ENCODE results near the gene GRAMD1A.

The GRAMD1A gene

GRCh38 chr19:35055715-35056179 is 55.6 kb downstream of the GRAMD1A start:
- no peak for DNase-seq (ENCODE audit: low read depth)

- no peak for DNase-seq (ENCODE audit: low read depth)
Observed at GRCh38 chr19:35056513-35057063, 56.5 kb downstream of the GRAMD1A start.

GRCh38 chr19:35058370-35058769 is 58.2 kb downstream of the GRAMD1A start:
- DNase-seq (ENCODE audit: low read depth): no peak

- no peak for DNase-seq (ENCODE audit: low read depth)
Observed at GRCh38 chr19:35059006-35059798, 59.1 kb downstream of the GRAMD1A start.

- no peak for DNase-seq (ENCODE audit: low read depth)
Observed at GRCh38 chr19:35059799-35060091, 59.6 kb downstream of the GRAMD1A start.

- DNase-seq (ENCODE audit: low read depth): no peak
Observed at GRCh38 chr19:35060160-35060855, 60.2 kb downstream of the GRAMD1A start.

GRCh38 chr19:35061583-35062373 is 61.7 kb downstream of the GRAMD1A start:
- DNase-seq (ENCODE audit: low read depth): no peak

- DNase-seq (ENCODE audit: low read depth): no peak
Observed at GRCh38 chr19:35062942-35063341, 62.8 kb downstream of the GRAMD1A start.

GRCh38 chr19:35063940-35064818 is 64.1 kb downstream of the GRAMD1A start:
- no peak for DNase-seq (ENCODE audit: low read depth)

GRCh38 chr19:35065574-35065973 is 65.5 kb downstream of the GRAMD1A start:
- no peak for DNase-seq (ENCODE audit: low read depth)

GRCh38 chr19:35066121-35066520 is 66.0 kb downstream of the GRAMD1A start:
- no peak for DNase-seq (ENCODE audit: low read depth)

- peak; percentile 82 for DNase-seq (ENCODE audit: low read depth)
Observed at GRCh38 chr19:35066691-35067563, 66.8 kb downstream of the GRAMD1A start.

GRCh38 chr19:35068941-35069634 is 69.0 kb downstream of the GRAMD1A start:
- no peak for DNase-seq (ENCODE audit: low read depth)

- DNase-seq (ENCODE audit: low read depth): no peak
Observed at GRCh38 chr19:35069696-35070095, 69.6 kb downstream of the GRAMD1A start.

GRCh38 chr19:35070471-35070870 is 70.3 kb downstream of the GRAMD1A start:
- DNase-seq (ENCODE audit: low read depth): no peak

- DNase-seq (ENCODE audit: low read depth): no peak
Observed at GRCh38 chr19:35073516-35073915, 73.4 kb downstream of the GRAMD1A start.

- no peak for DNase-seq (ENCODE audit: low read depth)
Observed at GRCh38 chr19:35073941-35074340, 73.8 kb downstream of the GRAMD1A start.

GRCh38 chr19:35074426-35075201 is 74.5 kb downstream of the GRAMD1A start:
- no peak for DNase-seq (ENCODE audit: low read depth)

All from stimulated activated CD8-positive, alpha-beta memory T cell treated with anti-CD3 and anti-CD28 coated beads, Interleukin-15, amount 100 ng/mL, for 1 hour (primary cell).